Mammary epithelial cell (primary cell): ENCODE results near the gene MEF2D.

Source experiments
- EZH2 ChIP-seq: IDR thresholded peaks from 2 replicates; pipeline ENCODE4 v1.6.1; 2012; ENCODE audit warnings: low read length, inconsistent platforms, borderline replicate concordance
- TF ChIP-seq, protein P1 (sequence below), 2 donors: IDR thresholded peaks in 1 of 2; conservative IDR thresholded peaks in 1 of 2; 2 replicates each; pipeline ENCODE4 v1.5.1; 2011 to 2012; ENCODE audit warnings: inconsistent platforms in 2 of 2, low read length in 2 of 2, mild to moderate bottlenecking in 2 of 2, control low read depth in 1 of 2, low read depth in 1 of 2; ENCODE audit not compliant: insufficient read depth in 1 of 2; ENCODE audit errors: extremely low read depth in 1 of 2

DNA sequence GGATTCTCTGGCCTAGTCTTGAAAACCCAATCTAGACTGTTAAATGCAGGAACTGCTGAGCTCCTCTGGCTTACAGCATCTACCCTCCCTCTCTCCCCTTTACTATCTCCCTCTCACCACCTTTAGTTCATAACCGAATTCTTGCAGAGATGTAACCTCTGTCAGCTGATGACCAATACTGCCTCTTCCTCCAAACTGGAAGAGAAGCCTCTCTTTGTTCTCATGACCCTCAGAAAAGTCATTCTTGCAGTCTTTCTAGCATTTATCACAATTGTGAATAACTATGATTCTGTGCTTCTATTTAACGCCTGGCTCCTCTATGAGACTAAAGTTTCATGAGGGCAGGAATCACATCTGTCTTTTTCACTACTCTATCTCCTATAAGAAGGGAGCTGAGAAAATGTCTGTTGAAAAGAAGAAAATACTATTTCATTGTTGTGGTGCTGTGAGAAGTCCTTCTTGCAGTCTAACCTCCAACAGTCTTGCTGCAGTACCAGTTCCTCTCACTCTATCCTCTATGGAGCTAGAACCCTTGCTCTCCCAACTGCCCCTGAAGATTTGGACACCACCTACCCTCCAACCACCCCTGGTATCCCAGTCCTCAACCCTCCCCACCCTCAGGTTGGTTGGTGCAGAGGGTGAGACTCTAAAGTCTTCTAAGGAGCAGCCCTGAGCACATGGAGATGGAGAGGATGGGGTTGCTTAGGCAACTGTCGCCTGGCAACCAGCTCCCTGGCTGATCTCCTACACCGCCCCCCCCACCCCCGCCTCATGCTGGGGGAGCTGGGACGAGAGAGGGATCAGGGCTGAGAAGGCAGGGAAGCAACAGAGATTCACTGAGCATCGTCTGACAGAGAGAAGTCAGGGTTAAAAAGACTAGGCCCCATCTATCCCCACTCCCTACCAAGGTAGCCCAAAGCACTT is 13.9 kb downstream of the MEF2D start:
- TF ChIP-seq, protein P1, sequence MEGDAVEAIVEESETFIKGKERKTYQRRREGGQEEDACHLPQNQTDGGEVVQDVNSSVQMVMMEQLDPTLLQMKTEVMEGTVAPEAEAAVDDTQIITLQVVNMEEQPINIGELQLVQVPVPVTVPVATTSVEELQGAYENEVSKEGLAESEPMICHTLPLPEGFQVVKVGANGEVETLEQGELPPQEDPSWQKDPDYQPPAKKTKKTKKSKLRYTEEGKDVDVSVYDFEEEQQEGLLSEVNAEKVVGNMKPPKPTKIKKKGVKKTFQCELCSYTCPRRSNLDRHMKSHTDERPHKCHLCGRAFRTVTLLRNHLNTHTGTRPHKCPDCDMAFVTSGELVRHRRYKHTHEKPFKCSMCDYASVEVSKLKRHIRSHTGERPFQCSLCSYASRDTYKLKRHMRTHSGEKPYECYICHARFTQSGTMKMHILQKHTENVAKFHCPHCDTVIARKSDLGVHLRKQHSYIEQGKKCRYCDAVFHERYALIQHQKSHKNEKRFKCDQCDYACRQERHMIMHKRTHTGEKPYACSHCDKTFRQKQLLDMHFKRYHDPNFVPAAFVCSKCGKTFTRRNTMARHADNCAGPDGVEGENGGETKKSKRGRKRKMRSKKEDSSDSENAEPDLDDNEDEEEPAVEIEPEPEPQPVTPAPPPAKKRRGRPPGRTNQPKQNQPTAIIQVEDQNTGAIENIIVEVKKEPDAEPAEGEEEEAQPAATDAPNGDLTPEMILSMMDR (conservative IDR thresholded peaks at IDR 0.05 in 1 of 2, IDR thresholded peaks at IDR 0.05 in 1 of 2; ENCODE audit: extremely low read depth in 1 of 2, insufficient read depth in 1 of 2, low read depth in 1 of 2, low read length in 2 of 2) = no peak
- TF ChIP-seq EZH2 = no peak
